ENCODE results near the gene FCER2.
"Not testable (repeated sequence)": the region's sequence is repeated elsewhere in the genome, so short reads cannot be mapped to it uniquely, and the experiment has no call there.

FCER2 gene

GRCh38 chr19:7647156-7647555 is 54.8 kb downstream of the FCER2 start:
- DNase-seq (ENCODE audit: low read depth in 2 of 2) = no peak

- no peak for DNase-seq (ENCODE audit: low read depth in 2 of 2)
These were observed 55.6 kb downstream of the FCER2 start for GRCh38 chr19:7646426-7646700.

GRCh38 chr19:7645656-7646425 is 56.1 kb downstream of the FCER2 start:
- DNase-seq (ENCODE audit: low read depth in 2 of 2) = no peak

GRCh38 chr19:7645163-7645562 is 56.8 kb downstream of the FCER2 start:
- DNase-seq (ENCODE audit: low read depth in 2 of 2) = no peak

- DNase-seq (ENCODE audit: low read depth in 2 of 2) = no peak
These were observed 57.4 kb downstream of the FCER2 start for GRCh38 chr19:7644550-7644877.

- DNase-seq (ENCODE audit: low read depth in 2 of 2) = not testable (repeated sequence)
These were observed 58.0 kb downstream of the FCER2 start for GRCh38 chr19:7643629-7644549.

- DNase-seq (ENCODE audit: low read depth in 2 of 2) = no peak
These were observed 58.9 kb downstream of the FCER2 start for GRCh38 chr19:7643031-7643415.

- no peak for DNase-seq (ENCODE audit: low read depth in 2 of 2)
These were observed 59.5 kb downstream of the FCER2 start for GRCh38 chr19:7642295-7643030.

GRCh38 chr19:7641290-7642276 is 60.3 kb downstream of the FCER2 start:
- DNase-seq (ENCODE audit: low read depth in 2 of 2) = no peak

GRCh38 chr19:7640803-7641202 is 61.1 kb downstream of the FCER2 start:
- DNase-seq (ENCODE audit: low read depth in 2 of 2) = no peak

GRCh38 chr19:7639863-7640348 is 62.0 kb downstream of the FCER2 start:
- DNase-seq (ENCODE audit: low read depth in 2 of 2) = no peak

GRCh38 chr19:7638802-7639465 is 63.0 kb downstream of the FCER2 start:
- no peak for DNase-seq (ENCODE audit: low read depth in 2 of 2)
